ENCODE measurements around the gene ZFR. TPM values are rescaled to one million over a fixed set of nuclear protein-coding genes. Genes with fewer than 3 reads are reported as not detected.

Gene ZFR
- polyA plus RNA-seq, 1 of the 3 experiments (the other 2 are of a cell fraction) = 24.6 TPM

DNA sequence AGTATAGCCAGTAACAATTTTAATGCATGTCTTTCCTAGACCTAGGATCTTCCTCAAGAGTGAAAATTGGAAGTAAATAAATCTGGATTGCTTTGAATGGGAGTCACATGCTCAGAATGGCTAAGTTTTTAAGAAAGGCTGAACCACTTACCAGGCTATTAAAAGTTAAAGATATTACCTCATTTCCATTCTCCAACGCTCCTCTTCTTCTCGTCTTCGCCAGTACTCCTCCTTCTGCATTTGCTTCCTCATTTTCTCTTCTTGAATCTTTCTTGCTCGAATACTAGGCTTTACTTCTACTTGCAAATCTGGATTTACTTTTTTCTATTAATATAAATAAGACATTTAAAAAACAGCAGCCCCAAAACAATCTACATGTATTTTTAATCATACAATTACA, 49.6 kb downstream of the ZFR start:
- DNase-seq = no peak
- TF ChIP-seq EP300 (IDR thresholded peaks at IDR 0.05; ENCODE audit: borderline replicate concordance in 1 of 2, low read depth in 1 of 2, low read length in 1 of 2) (no peak), FOSL2 (IDR thresholded peaks at IDR 0.05; ENCODE audit: borderline replicate concordance, low read depth) (no peak), GATA2 (CRISPR knock-in tag; IDR thresholded peaks at IDR 0.05) (no peak)
- TF ChIP-seq, protein P1, sequence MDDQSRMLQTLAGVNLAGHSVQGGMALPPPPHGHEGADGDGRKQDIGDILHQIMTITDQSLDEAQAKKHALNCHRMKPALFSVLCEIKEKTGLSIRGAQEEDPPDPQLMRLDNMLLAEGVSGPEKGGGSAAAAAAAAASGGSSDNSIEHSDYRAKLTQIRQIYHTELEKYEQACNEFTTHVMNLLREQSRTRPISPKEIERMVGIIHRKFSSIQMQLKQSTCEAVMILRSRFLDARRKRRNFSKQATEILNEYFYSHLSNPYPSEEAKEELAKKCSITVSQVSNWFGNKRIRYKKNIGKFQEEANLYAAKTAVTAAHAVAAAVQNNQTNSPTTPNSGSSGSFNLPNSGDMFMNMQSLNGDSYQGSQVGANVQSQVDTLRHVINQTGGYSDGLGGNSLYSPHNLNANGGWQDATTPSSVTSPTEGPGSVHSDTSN (IDR thresholded peaks at IDR 0.05) = no peak
- TF ChIP-seq, protein P2, sequence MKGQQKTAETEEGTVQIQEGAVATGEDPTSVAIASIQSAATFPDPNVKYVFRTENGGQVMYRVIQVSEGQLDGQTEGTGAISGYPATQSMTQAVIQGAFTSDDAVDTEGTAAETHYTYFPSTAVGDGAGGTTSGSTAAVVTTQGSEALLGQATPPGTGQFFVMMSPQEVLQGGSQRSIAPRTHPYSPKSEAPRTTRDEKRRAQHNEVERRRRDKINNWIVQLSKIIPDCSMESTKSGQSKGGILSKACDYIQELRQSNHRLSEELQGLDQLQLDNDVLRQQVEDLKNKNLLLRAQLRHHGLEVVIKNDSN (IDR thresholded peaks at IDR 0.05; ENCODE audit: borderline replicate concordance, low read depth) = no peak
- H4K20me1 ChIP-seq (ENCODE audit: insufficient read depth) = no peaks in the 10 kb centered on the region
- H3K27ac ChIP-seq (ENCODE audit: low read depth in 2 of 2, low read length in 1 of 2) = no peak overlapping the region
- H3K9me2 ChIP-seq = no peaks in the 10 kb centered on the region
- H3K9ac ChIP-seq = no peak overlapping the region
- no peaks in the 10 kb centered on the region for H3K27me3 ChIP-seq (ENCODE audit: insufficient read depth)
- CTCF ChIA-PET = interaction anchor here (0.6 kb wide), 1 partner anchor 94 kb away, joined by 3 read pairs; no protein-coding TSS in a partner anchor
- 96% methylated on average over 4 of the region's 4 CpGs for WGBS (ENCODE audit: low lambda C conversion rate)
- H3K79me2 ChIP-seq (ENCODE audit: insufficient read depth) = 0 out of 2 replicates have a peak, but pooled peaks cover 11% of the 10 kb centered on the region
- no peaks in the 10 kb centered on the region for H3K9me3 ChIP-seq
- H3K36me3 ChIP-seq (replicated peaks in 1 of 2; ENCODE audit: control insufficient read depth in 1 of 2, insufficient read depth in 2 of 2, low read length in 1 of 2) = peaks cover 77 to 88% of the 10 kb centered on the region in 2 experiments
- no peaks in the 10 kb centered on the region for H3K4me1 ChIP-seq (ENCODE audit: control insufficient read depth in 1 of 2, insufficient read depth in 2 of 2, low read depth in 1 of 2, low read length in 1 of 2)
- H3F3A ChIP-seq (replicated peaks; ENCODE audit: insufficient read depth) = peaks cover 17% of the 10 kb centered on the region
- POLR2A ChIA-PET = no interaction called here
- no peak overlapping the region for H2AFZ ChIP-seq (ENCODE audit: low read depth)
- H3K4me3 ChIP-seq (ENCODE audit: low read depth in 2 of 2, low read length in 1 of 2) = no peak overlapping the region
- H3K4me2 ChIP-seq = no peak overlapping the region

- DNase-seq = no peak
- 94% methylated on average over 3 of the region's 3 CpGs for WGBS (ENCODE audit: low lambda C conversion rate)
- Histone ChIP-seq H3K4me1 (ENCODE audit: control insufficient read depth in 1 of 2, insufficient read depth in 2 of 2, low read depth in 1 of 2, low read length in 1 of 2) (no peaks in the 10 kb centered on the region), H3K9ac (no peak overlapping the region), H2AFZ (ENCODE audit: low read depth) (no peak overlapping the region), H3F3A (replicated peaks; ENCODE audit: insufficient read depth) (peaks cover 17% of the 10 kb centered on the region), H3K4me3 (ENCODE audit: low read depth in 2 of 2, low read length in 1 of 2) (no peak overlapping the region), H3K79me2 (ENCODE audit: insufficient read depth) (0 out of 2 replicates have a peak, but pooled peaks cover 12% of the 10 kb centered on the region), H3K27ac (ENCODE audit: low read depth in 2 of 2, low read length in 1 of 2) (no peak overlapping the region), H3K9me3 (no peaks in the 10 kb centered on the region), H3K4me2 (no peak overlapping the region), H3K9me2 (no peaks in the 10 kb centered on the region), H4K20me1 (ENCODE audit: insufficient read depth) (no peaks in the 10 kb centered on the region), H3K36me3 (replicated peaks in 1 of 2; ENCODE audit: control insufficient read depth in 1 of 2, insufficient read depth in 2 of 2, low read length in 1 of 2) (peaks cover 87 to 91% of the 10 kb centered on the region in 2 experiments), H3K27me3 (ENCODE audit: insufficient read depth) (no peaks in the 10 kb centered on the region)
- CTCF ChIA-PET = interaction anchor here (0.8 kb wide), 2 partner anchors 10 to 98 kb away, joined by 3 read pairs; no protein-coding TSS in a partner anchor
- TF ChIP-seq TAF1 (IDR thresholded peaks at IDR 0.05; ENCODE audit: borderline replicate concordance, low read depth, low read length) (no peak), CHD2 (IDR thresholded peaks at IDR 0.05; ENCODE audit: low read length, partially characterized antibody) (no peak), TCF12 (IDR thresholded peaks at IDR 0.05) (no peak)
- TF ChIP-seq, protein P3, sequence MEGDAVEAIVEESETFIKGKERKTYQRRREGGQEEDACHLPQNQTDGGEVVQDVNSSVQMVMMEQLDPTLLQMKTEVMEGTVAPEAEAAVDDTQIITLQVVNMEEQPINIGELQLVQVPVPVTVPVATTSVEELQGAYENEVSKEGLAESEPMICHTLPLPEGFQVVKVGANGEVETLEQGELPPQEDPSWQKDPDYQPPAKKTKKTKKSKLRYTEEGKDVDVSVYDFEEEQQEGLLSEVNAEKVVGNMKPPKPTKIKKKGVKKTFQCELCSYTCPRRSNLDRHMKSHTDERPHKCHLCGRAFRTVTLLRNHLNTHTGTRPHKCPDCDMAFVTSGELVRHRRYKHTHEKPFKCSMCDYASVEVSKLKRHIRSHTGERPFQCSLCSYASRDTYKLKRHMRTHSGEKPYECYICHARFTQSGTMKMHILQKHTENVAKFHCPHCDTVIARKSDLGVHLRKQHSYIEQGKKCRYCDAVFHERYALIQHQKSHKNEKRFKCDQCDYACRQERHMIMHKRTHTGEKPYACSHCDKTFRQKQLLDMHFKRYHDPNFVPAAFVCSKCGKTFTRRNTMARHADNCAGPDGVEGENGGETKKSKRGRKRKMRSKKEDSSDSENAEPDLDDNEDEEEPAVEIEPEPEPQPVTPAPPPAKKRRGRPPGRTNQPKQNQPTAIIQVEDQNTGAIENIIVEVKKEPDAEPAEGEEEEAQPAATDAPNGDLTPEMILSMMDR (IDR thresholded peaks at IDR 0.05) = no peak
- POLR2A ChIA-PET = no interaction called here
Observed at GRCh38 chr5:32392039-32392438, 52.5 kb downstream of the ZFR start.
